Body of pancreas (tissue), 4 donors: ENCODE data around the gene ITGAV. TPM values are rescaled to one million over a fixed set of nuclear protein-coding genes. Genes with fewer than 3 reads are reported as not detected.

ENCODE experiments used
- ATAC-seq: fragments of 150-250 bp; one replicate; pipeline ENCODE4 v1.9.1; 2016
- DNase-seq, 4 donors: peaks; one replicate each; pipeline ENCODE4 v3.0.0-alpha.2; 2019
- H3K27ac ChIP-seq, 4 donors: fragments of 200-600 bp; sonication (generic); 1 replicate in 3 of 4; 2 replicates in 1 of 4; pipeline versions ENCODE4 v1.5.1 to v1.6.1; 2016 to 2019; ENCODE audit warnings: mild to moderate bottlenecking in 1 of 4, mixed read lengths in 1 of 4, moderate library complexity in 1 of 4
- H3K27me3 ChIP-seq, 2 donors: fragments of 200-600 bp; sonication (generic); one replicate each; pipeline ENCODE4 v1.6.0; 2016; ENCODE audit warnings: mild to moderate bottlenecking in 1 of 2
- H3K36me3 ChIP-seq, 2 donors: fragments of 200-600 bp; sonication (generic); replicated peaks in 1 of 2; 2 replicates each; pipeline ENCODE4 v1.5.1; 2016; ENCODE audit warnings: low read depth in 2 of 2; ENCODE audit not compliant: insufficient read depth in 1 of 2
- H3K4me1 ChIP-seq: fragments of 200-600 bp; sonication (generic); one replicate; pipeline ENCODE4 v1.6.0; 2016
- H3K4me3 ChIP-seq, 2 donors: fragments of 200-600 bp; sonication (generic); 1 replicate in 1 of 2; 2 replicates in 1 of 2; pipeline ENCODE4 v1.5.1; 2016 to 2019
- H3K9me3 ChIP-seq, 3 donors: fragments of 200-600 bp; sonication (generic); 1 replicate in 2 of 3; 2 replicates in 1 of 3; pipeline ENCODE4 v1.5.1; 2016
- CTCF ChIP-seq, 7 experiments: fragments of 450-650 bp in 4 of 7; fragments of 200-600 bp in 3 of 7; sonication (generic) in 3 of 7; IDR thresholded peaks; one replicate each; pipeline ENCODE4 v1.5.1; 2016 to 2019; ENCODE audit warnings: antibody characterized with exemption in 7 of 7
- POLR2A ChIP-seq, 3 donors: fragments of 450-650 bp; IDR thresholded peaks; one replicate each; pipeline ENCODE4 v1.6.1; 2016; ENCODE audit warnings: antibody characterized with exemption in 3 of 3, mild to moderate bottlenecking in 2 of 3
- WGBS, 2 donors: methylation state at CpG; one replicate each; pipeline ENCODE4 v1.1.5; 2017; 5-methylcytosine and 5-hydroxymethylcytosine counted together
- intact Hi-C: fragments of 100-400 bp; cut with DNase I; formaldehyde crosslinking; loops from one replicate; pipeline ENCODE4 v1.15.1; 2023
- total RNA-seq, 2 donors: library from RNA; depleted of rRNA; stranded (reverse); fragments of >200 nt; gene quantifications; one replicate each; pipeline ENCODE4 v1.1.0, GENCODE V29; 2016

The ITGAV gene
- total RNA-seq, 2 donors from 2014 or later, result 48.0 to 72.8 TPM

GRCh38 chr2:186605041-186605440, 15.2 kb downstream of the ITGAV start:
- no peak for TF ChIP-seq CTCF (IDR thresholded peaks at IDR 0.05)
- no peak for TF ChIP-seq POLR2A (IDR thresholded peaks at IDR 0.05)
- Histone ChIP-seq H3K36me3 (no peaks in the 10 kb centered on the region), H3K4me3 (no peak overlapping the region), H3K9me3 (no peaks in the 10 kb centered on the region), H3K27ac (peak overlapping the region; percentile 17 to 51 (median 42)), H3K27me3 (no peaks in the 10 kb centered on the region), H3K4me1 (peaks cover 44% of the 10 kb centered on the region)
- ATAC-seq, result peak; percentile 78
- intact Hi-C loops, result no loop called here
- DNase-seq, result peak in 2 of 4 donors; percentile 13 to 15
- 28 to 40% methylated on average over 3 of the region's 3 CpGs for WGBS, 2 donors

- Histone ChIP-seq H3K9me3 (no peaks in the 10 kb centered on the region), H3K27ac (no peak overlapping the region), H3K4me3 (no peak overlapping the region), H3K27me3 (no peaks in the 10 kb centered on the region), H3K36me3 (no peaks in the 10 kb centered on the region), H3K4me1 (peaks cover 49% of the 10 kb centered on the region)
- no peak for ATAC-seq
- intact Hi-C loops, result no loop called here
- WGBS, 2 donors, result 94% methylated on average over 6 of the region's 6 CpGs
- no peak for DNase-seq
- TF ChIP-seq CTCF (IDR thresholded peaks at IDR 0.05) (no peak), POLR2A (IDR thresholded peaks at IDR 0.05) (no peak)
Observed at GRCh38 chr2:186607660-186608324, 17.9 kb downstream of the ITGAV start.

- 61 to 66% methylated on average over 7 of the region's 7 CpGs for WGBS, 2 donors
- DNase-seq (no peak), ATAC-seq (no peak)
- TF ChIP-seq CTCF (IDR thresholded peaks at IDR 0.05) (no peak), POLR2A (IDR thresholded peaks at IDR 0.05) (no peak)
- Histone ChIP-seq H3K36me3 (no peaks in the 10 kb centered on the region), H3K4me1 (peaks cover 24% of the 10 kb centered on the region), H3K4me3 (no peak overlapping the region), H3K27ac (peak overlapping the region in 2 of 4 donors; percentile 5 to 20), H3K27me3 (no peaks in the 10 kb centered on the region), H3K9me3 (no peaks in the 10 kb centered on the region)
- intact Hi-C loops, result no loop called here
Observed at GRCh38 chr2:186610785-186611184, 20.9 kb downstream of the ITGAV start.

GRCh38 chr2:186611526-186611925, 21.7 kb downstream of the ITGAV start:
- Histone ChIP-seq H3K9me3 (no peaks in the 10 kb centered on the region), H3K27me3 (no peaks in the 10 kb centered on the region), H3K36me3 (no peaks in the 10 kb centered on the region), H3K4me3 (no peak overlapping the region), H3K4me1 (peaks cover 20% of the 10 kb centered on the region), H3K27ac (peak overlapping the region in 1 of 4 donors; percentile 20)
- 81 to 84% methylated on average over 2 of the region's 2 CpGs for WGBS, 2 donors
- intact Hi-C loops, result no loop called here
- ATAC-seq (no peak), DNase-seq (no peak)
- TF ChIP-seq CTCF (IDR thresholded peaks at IDR 0.05) (no peak), POLR2A (IDR thresholded peaks at IDR 0.05) (no peak)

- no peaks in the 10 kb centered on the region for H3K9me3 ChIP-seq
- peak overlapping the region in 1 of 4 donors; percentile 46 for H3K27ac ChIP-seq
- no peak overlapping the region for H3K4me3 ChIP-seq
- no peaks in the 10 kb centered on the region for H3K27me3 ChIP-seq
- no peaks in the 10 kb centered on the region for H3K36me3 ChIP-seq
- intact Hi-C loops, result no loop called here
- DNase-seq, result no peak
- TF ChIP-seq CTCF (IDR thresholded peaks at IDR 0.05) (no peak), POLR2A (IDR thresholded peaks at IDR 0.05) (no peak)
- peaks cover 24% of the 10 kb centered on the region for H3K4me1 ChIP-seq
- ATAC-seq, result no peak
- 61 to 63% methylated on average over 2 of the region's 2 CpGs for WGBS, 2 donors
Observed at GRCh38 chr2:186612026-186612425, 22.2 kb downstream of the ITGAV start.
